AG09309 (cell line): ENCODE measurements around the gene CDK8.
"Not testable (repeated sequence)": the region's sequence is repeated elsewhere in the genome, so short reads cannot be mapped to it uniquely, and the experiment has no call there.

Experiments used
- DNase-seq: peaks from one replicate; pipeline ENCODE4 v3.0.0-alpha.2; 2010; ENCODE audit warnings: low read depth
- H3K4me3 ChIP-seq: 2 replicates; pipeline ENCODE4 v1.5.1; 2011; ENCODE audit warnings: mild to moderate bottlenecking, low read depth, low read length, moderate library complexity; ENCODE audit not compliant: control insufficient read depth
- TF ChIP-seq, protein P1 (sequence below): IDR thresholded peaks from 2 replicates; pipeline ENCODE4 v1.5.1; 2011; ENCODE audit warnings: mild to moderate bottlenecking, low read depth, low read length, inconsistent platforms; ENCODE audit not compliant: insufficient read depth, control insufficient read depth; ENCODE audit errors: missing control alignments

CDK8 gene

DNA sequence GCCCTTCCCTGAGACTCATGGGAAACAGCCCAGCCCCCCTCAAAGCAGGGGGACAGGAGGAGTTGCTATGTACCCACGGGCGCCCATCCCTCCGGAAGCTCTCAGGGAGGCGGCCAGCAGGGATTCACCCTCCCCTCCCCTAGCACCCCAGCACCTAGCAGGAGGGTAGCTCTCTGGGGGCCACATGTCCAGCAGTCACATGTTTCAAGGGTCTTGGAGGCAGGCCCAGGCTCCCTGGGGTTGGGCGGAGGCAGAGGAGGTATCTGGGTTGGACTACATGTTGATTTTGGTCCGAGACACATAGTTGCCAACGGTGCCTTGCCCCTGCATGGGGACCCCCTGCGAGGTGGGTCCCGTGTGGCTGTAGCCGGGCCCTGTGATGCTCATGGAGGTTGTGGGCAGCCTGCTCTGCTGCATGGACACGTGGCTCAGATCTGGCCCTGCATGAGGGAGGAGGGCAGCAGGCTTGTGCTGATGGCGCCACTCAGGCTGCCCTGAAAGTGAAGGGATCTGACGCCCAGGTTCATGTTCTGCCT is 24.8 kb upstream of the CDK8 start:
- DNase-seq = no peak
- TF ChIP-seq, protein P1, sequence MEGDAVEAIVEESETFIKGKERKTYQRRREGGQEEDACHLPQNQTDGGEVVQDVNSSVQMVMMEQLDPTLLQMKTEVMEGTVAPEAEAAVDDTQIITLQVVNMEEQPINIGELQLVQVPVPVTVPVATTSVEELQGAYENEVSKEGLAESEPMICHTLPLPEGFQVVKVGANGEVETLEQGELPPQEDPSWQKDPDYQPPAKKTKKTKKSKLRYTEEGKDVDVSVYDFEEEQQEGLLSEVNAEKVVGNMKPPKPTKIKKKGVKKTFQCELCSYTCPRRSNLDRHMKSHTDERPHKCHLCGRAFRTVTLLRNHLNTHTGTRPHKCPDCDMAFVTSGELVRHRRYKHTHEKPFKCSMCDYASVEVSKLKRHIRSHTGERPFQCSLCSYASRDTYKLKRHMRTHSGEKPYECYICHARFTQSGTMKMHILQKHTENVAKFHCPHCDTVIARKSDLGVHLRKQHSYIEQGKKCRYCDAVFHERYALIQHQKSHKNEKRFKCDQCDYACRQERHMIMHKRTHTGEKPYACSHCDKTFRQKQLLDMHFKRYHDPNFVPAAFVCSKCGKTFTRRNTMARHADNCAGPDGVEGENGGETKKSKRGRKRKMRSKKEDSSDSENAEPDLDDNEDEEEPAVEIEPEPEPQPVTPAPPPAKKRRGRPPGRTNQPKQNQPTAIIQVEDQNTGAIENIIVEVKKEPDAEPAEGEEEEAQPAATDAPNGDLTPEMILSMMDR = no peak
- H3K4me3 ChIP-seq = no peak overlapping the region

DNA sequence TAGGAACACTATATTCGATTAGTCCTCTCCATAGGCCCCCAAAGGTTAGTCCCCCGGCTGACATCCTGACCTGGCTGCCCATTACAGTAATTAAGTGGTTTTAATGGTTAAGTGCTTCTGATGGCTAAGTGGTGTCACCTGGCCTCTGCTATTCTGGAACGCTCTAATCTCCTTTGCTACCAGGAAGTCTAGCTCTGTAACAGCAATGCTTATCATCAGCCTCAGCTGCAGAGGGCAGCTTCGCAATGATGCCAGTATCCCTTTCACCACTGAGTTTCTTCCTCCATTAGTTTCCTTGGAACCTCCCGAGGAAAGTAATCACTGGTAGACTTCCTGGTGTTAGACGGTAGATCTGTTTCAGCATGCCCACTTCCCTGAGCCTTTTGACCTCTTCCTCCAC is 23.2 kb upstream of the CDK8 start:
- TF ChIP-seq, protein P1 = no peak
- DNase-seq = no peak

DNA sequence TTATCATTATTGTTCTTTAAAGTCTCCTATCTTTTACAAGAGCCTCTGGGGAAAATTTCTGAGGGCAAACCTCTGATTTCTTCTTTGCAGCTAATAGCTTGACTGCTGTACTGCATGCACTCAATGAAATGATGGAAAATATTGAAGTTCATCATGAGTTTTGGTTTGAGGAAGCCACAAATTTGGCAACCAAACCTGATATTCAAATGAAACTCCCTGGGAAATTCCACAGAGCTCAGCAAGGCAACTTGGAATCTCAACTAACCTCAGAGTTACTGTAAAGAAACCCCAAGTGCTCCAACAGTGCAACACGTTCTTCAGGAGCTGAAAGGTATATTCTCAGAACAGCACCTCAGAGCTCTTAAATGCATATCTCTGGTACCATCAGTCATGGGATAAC is 17.6 kb upstream of the CDK8 start:
- TF ChIP-seq, protein P1 = no peak
- no peak for DNase-seq
- H3K4me3 ChIP-seq = no peak overlapping the region

More for the DNA sequence above, 23.2 kb upstream of the CDK8 start:
- H3K4me3 ChIP-seq = no peak overlapping the region

DNA sequence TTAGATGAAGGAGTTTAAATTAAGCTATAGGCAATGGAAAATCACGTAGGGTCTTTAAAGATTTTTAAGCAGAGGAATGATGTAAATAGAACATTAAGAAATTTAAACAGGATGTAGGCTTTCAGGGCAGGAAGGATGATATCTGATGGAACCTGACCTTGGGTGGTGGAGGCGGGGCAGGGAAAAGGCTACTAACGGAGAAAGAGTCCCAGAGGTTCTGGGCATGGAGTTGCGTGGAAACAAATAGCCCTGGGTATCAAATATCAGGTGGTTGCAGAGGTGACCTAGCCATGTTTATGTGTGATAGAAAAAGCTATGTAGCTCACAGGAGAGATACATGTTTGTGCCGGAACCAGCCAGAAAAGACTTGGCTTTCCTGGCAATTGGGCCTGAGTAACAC is 7.8 kb upstream of the CDK8 start:
- no peak for DNase-seq
- TF ChIP-seq, protein P1 = no peak
- no peak overlapping the region for H3K4me3 ChIP-seq

DNA sequence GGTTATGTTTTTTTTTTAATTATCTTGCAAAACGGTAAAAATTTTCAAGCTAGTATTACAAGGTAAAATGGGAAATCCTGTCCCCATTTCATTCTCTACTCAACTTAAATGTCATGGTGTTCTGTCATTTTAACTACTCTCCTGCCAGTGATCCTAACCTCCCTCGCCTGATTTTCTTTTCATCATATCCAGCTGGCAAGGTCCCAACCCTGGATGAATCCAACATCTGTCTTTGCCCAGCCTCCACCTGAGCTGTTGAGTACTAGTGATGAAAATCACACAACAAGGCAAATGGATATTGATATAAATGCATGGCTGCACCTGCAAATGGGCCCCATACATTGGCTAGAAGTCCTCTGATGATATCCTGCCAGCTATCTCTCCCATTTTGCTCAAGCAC is 6.9 kb upstream of the CDK8 start:
- no peak overlapping the region for H3K4me3 ChIP-seq
- TF ChIP-seq, protein P1 = no peak
- DNase-seq = no peak

DNA sequence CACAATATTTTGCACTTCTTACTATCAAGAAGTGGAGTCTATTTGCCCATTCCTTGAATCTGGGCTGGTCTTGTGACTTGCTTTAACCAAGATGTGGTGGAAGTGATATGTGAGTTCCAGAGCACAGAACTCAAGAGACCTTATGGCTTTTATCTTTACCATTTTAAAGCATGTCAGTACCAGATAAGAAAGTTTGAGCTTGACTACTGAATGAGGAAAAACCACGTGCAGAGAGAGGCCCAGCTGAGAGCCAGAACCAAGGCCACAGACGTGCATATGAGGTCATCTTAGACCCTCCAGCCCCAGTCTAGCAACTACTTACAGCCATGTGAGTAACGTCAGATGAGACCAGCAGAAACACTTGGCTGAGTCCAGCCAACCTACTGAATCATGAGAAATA is 6.3 kb upstream of the CDK8 start:
- DNase-seq = no peak
- TF ChIP-seq, protein P1 = no peak
- H3K4me3 ChIP-seq = no peak overlapping the region

DNA sequence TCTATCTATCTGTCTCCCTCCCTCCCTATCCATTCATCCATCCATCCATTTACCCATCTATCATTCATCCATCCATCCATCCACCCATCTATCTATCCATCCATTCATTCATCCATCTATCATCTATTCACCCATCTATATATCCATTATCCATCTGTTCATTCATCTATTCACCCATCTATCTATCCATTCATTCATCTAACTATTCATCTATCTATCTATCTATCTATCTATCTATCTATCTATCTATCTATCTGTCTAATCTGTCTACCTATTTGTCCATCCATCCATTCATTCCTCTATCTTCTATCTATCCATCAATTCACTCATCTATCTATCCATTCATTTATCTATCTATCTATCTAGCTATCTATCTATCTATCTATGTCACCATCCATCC is 4.4 kb upstream of the CDK8 start:
- no peak overlapping the region for H3K4me3 ChIP-seq
- TF ChIP-seq, protein P1 = no peak
- DNase-seq = no peak

DNA sequence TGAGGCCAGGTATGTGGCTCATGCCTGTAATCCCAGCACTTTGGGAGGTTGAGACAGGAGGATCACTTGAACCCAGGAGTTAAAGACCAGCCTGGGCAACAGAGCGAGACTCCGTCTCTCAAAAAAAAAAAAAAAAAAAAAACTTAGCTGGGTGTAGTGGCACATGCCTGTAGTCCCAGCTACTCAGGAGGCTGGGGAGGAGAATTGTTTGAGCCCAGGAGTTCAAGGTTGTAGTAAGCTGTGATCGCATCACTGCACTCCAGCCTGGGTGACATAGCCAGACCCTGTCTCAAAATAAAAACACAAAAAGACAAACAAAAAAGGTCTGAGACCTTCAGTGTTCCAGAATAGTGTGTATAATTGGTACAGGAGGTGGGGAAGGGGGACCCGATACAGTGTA is 1.9 kb upstream of the CDK8 start:
- not testable (repeated sequence) for DNase-seq

More for the DNA sequence above, 1.9 kb upstream of the CDK8 start:
- not testable (repeated sequence) for H3K4me3 ChIP-seq
